Measurements from ENCODE around the gene INPP5F. TPM values are rescaled to one million over a fixed set of nuclear protein-coding genes. Genes with fewer than 3 reads are reported as not detected.

Gene INPP5F
- total and polyA plus RNA-seq, 10 of the 15 experiments (the other 5 are each of a cell fraction or from before 2014, with no cell fraction given) = 6.0 to 49.3 (median 34.3) TPM

- H3K36me3 ChIP-seq (ENCODE audit: control insufficient read depth in 2 of 2, insufficient read depth in 2 of 2, low read length in 1 of 2) = peaks cover 0 to 14% of the 10 kb centered on the region in 2 experiments; a peak in 2 of 4 replicates
- ChIA-PET SMC1A (ENCODE audit: uncharacterized antibody, unreplicated experiment) (interaction anchor here (0.9 to 9.3 kb wide), 13 partner anchors 9 to 208 kb away, joined by 3 to 211 read pairs (median 5); no protein-coding TSS in a partner anchor), POLR2A (interaction anchor here (0.6 to 2.0 kb wide), 6 partner anchors 11 to 181 kb away, joined by 3 to 11 read pairs (median 3); partner anchors contain the start of gene MCMBP), RAD21 (ENCODE audit: unreplicated experiment) (interaction anchor here (0.6 to 6.1 kb wide), 10 partner anchors 10 to 175 kb away, joined by 3 to 144 read pairs (median 10); partner anchors contain the start of genes INPP5F and MCMBP), CTCF (interaction anchor here (0.6 to 9.7 kb wide), 21 partner anchors 11 to 555 kb away, joined by 3 to 276 read pairs (median 4); partner anchors contain the start of genes BAG3, INPP5F and MCMBP)
- H3K4me1 ChIP-seq (ENCODE audit: control insufficient read depth, insufficient read depth, low read length) = peaks cover 8% of the 10 kb centered on the region
- no peaks in the 10 kb centered on the region for H3K27me3 ChIP-seq (replicated peaks in 1 of 2; ENCODE audit: control insufficient read depth in 2 of 2, insufficient read depth in 2 of 2, low read length in 1 of 2)
- no peak overlapping the region for H2AFZ ChIP-seq (ENCODE audit: control insufficient read depth, low read depth, low read length)
- no peak overlapping the region for H3K9ac ChIP-seq (ENCODE audit: control insufficient read depth, insufficient read depth, low read length)
- ATAC-seq (peak; percentile 79), DNase-seq (ENCODE audit: low read depth, low spot score) (no peak), FAIRE-seq (no peak)
- peaks cover 11% of the 10 kb centered on the region; the same call in 2 of the 3 replicates for H3K9me3 ChIP-seq (replicated peaks; ENCODE audit: control insufficient read depth, insufficient read depth, low read length)
- intact Hi-C loops (cut with micrococcal nuclease; ENCODE audit: unreplicated experiment) = no loop called here
- in situ Hi-C loops (cut with MboI) = no loop called here
- peak overlapping the region; percentile 46; the same call in 1 of the 2 replicates for H3K4me2 ChIP-seq (ENCODE audit: control insufficient read depth, insufficient read depth)
- no peak overlapping the region for H3K27ac ChIP-seq (ENCODE audit: control insufficient read depth, insufficient read depth)
- WGBS (ENCODE audit: insufficient coverage, insufficient replicate concordance, low lambda C conversion rate, missing lambda C conversion rate) = 40% methylated on average over 7 of the region's 7 CpGs
- BruUV-seq (replicated peaks) = no TSS peak
- no peak overlapping the region for H3K4me3 ChIP-seq
- peak; percentile 33; the same call in 1 of the 3 replicates for TF ChIP-seq POU2F2 (IDR thresholded peaks at IDR 0.05; ENCODE audit: borderline replicate concordance, low read depth, low read length)
- no peak for TF ChIP-seq CBX5 (IDR thresholded peaks at IDR 0.05; ENCODE audit: low read depth)
- peaks cover 57% of the 10 kb centered on the region for H3K79me2 ChIP-seq (ENCODE audit: control insufficient read depth, insufficient read depth, low read length)
- no peaks in the 10 kb centered on the region for H4K20me1 ChIP-seq (ENCODE audit: control insufficient read depth, insufficient read depth)
Observed at GRCh38 chr10:119860866-119861607, 135.2 kb downstream of the INPP5F start.

- H4K20me1 ChIP-seq (ENCODE audit: control insufficient read depth, insufficient read depth) = no peaks in the 10 kb centered on the region
- SMC1A ChIA-PET (ENCODE audit: uncharacterized antibody, unreplicated experiment) = interaction anchor here (0.6 to 9.3 kb wide), 7 partner anchors 9 to 783 kb away, joined by 3 to 211 read pairs (median 4); partner anchors contain the start of gene SEC23IP
- no TSS peak for BruUV-seq (replicated peaks)
- FAIRE-seq (no peak), DNase-seq (ENCODE audit: low read depth, low spot score) (no peak), ATAC-seq (peak; percentile 44)
- in situ Hi-C loops (cut with MboI) (no loop called here), intact Hi-C loops (cut with micrococcal nuclease; ENCODE audit: unreplicated experiment) (no loop called here)
- RAD21 ChIA-PET (ENCODE audit: unreplicated experiment) = interaction anchor here (0.6 to 6.1 kb wide), 5 partner anchors 8 to 724 kb away, joined by 3 to 144 read pairs (median 3); no protein-coding TSS in a partner anchor
- peaks cover 11% of the 10 kb centered on the region; the same call in 2 of the 3 replicates for H3K9me3 ChIP-seq (replicated peaks; ENCODE audit: control insufficient read depth, insufficient read depth, low read length)
- peaks cover 67% of the 10 kb centered on the region for H3K79me2 ChIP-seq (ENCODE audit: control insufficient read depth, insufficient read depth, low read length)
- CTCF ChIA-PET = interaction anchor here (1.4 to 9.7 kb wide), 5 partner anchors 9 to 255 kb away, joined by 3 to 276 read pairs (median 85); partner anchors contain the start of gene MCMBP
- H2AFZ ChIP-seq (ENCODE audit: control insufficient read depth, low read depth, low read length) = no peak overlapping the region
- no peaks in the 10 kb centered on the region for H3K27me3 ChIP-seq (replicated peaks in 1 of 2; ENCODE audit: control insufficient read depth in 2 of 2, insufficient read depth in 2 of 2, low read length in 1 of 2)
- H3K4me1 ChIP-seq (ENCODE audit: control insufficient read depth, insufficient read depth, low read length) = peaks cover 8% of the 10 kb centered on the region
- H3K4me3 ChIP-seq = no peak overlapping the region
- H3K4me2 ChIP-seq (ENCODE audit: control insufficient read depth, insufficient read depth) = no peak overlapping the region
- no peak overlapping the region for H3K9ac ChIP-seq (ENCODE audit: control insufficient read depth, insufficient read depth, low read length)
- POLR2A ChIA-PET = interaction anchor here (0.7 to 2.0 kb wide), 2 partner anchors 9 to 137 kb away, joined by 3 to 11 read pairs; partner anchors contain the start of genes INPP5F and MCMBP
- 6% methylated on average over 1 of the region's 1 CpG for WGBS (ENCODE audit: insufficient coverage, insufficient replicate concordance, low lambda C conversion rate, missing lambda C conversion rate)
- H3K36me3 ChIP-seq (ENCODE audit: control insufficient read depth in 2 of 2, insufficient read depth in 2 of 2, low read length in 1 of 2) = peaks cover 0 to 13% of the 10 kb centered on the region in 2 experiments; a peak in 2 of 4 replicates
- no peak overlapping the region for H3K27ac ChIP-seq (ENCODE audit: control insufficient read depth, insufficient read depth)
- TF ChIP-seq HCFC1 (IDR thresholded peaks at IDR 0.05; ENCODE audit: low read length) (no peak), MTA2 (IDR thresholded peaks at IDR 0.05; ENCODE audit: low read depth) (no peak), USF1 (IDR thresholded peaks at IDR 0.05; ENCODE audit: borderline replicate concordance, extremely low read length, insufficient read depth, low read depth, low read length) (no peak), USF2 (IDR thresholded peaks at IDR 0.05; ENCODE audit: borderline replicate concordance, low read depth, low read length) (no peak), PAX8 (IDR thresholded peaks at IDR 0.05) (no peak)
Observed at GRCh38 chr10:119862524-119862923, 136.7 kb downstream of the INPP5F start.
